AG04449 (cell line): ENCODE results near the gene ABHD12.

Experiments used
- CTCF ChIA-PET: fragments of 350-600 bp; formaldehyde crosslinking; extraction: SDS; loops from one replicate; lab custom pipeline; 2021; ENCODE audit warnings: antibody characterized with exemption; lab: Yijun Ruan, JAX
- POLR2A ChIA-PET: fragments of 400-600, 350-600 bp; formaldehyde crosslinking; extraction: SDS; loops from one replicate; lab custom pipeline; 2020; ENCODE audit warnings: antibody characterized with exemption, inconsistent platforms; lab: Yijun Ruan, JAX
- DNase-seq: peaks from one replicate; pipeline ENCODE4 v3.0.0-alpha.2; 2010; ENCODE audit warnings: low read depth, low spot score
- H3K4me3 ChIP-seq: 2 replicates; pipeline ENCODE4 v1.5.1; 2011; ENCODE audit warnings: low read depth, mild to moderate bottlenecking, control low read depth, low read length
- CTCF ChIP-seq: IDR thresholded peaks from one replicate; pipeline ENCODE4 v1.5.1; 2011; ENCODE audit warnings: mild to moderate bottlenecking, moderate library complexity, low read length, control low read depth, inconsistent platforms; ENCODE audit not compliant: insufficient read depth; ENCODE audit errors: missing control alignments

Gene ABHD12

GRCh38 chr20:25390538-25391528 lies at the start of gene ABHD12:
Gene ABHD12 (minus strand): TSS chr20:25390835. CDS start chr20:25390703, 132 bp downstream.
- H3K4me3 ChIP-seq: peak within 1 kb of the TSS; percentile 83
- ChIA-PET POLR2A (interaction anchor here (0.9 kb wide), 1 partner anchor 17 kb away, joined by 3 read pairs; the partner anchor contains the start of gene GINS1), CTCF (no interaction called here)
- DNase-seq: peak; percentile 69
- TF ChIP-seq CTCF: peak; percentile 15

- no peak for TF ChIP-seq CTCF
- DNase-seq: no peak
- no peak overlapping the region for H3K4me3 ChIP-seq
- ChIA-PET POLR2A (no interaction called here), CTCF (no interaction called here)
Observed at GRCh38 chr20:25439328-25439727, 48.7 kb upstream of the ABHD12 start.

- ChIA-PET POLR2A (no interaction called here), CTCF (interaction anchor here (1.2 kb wide), 1 partner anchor 13 kb away, joined by 4 read pairs; no protein-coding TSS in a partner anchor)
- no peak for DNase-seq
- TF ChIP-seq CTCF: no peak
- no peak overlapping the region for H3K4me3 ChIP-seq
Observed at GRCh38 chr20:25437153-25437581, 46.5 kb upstream of the ABHD12 start.

GRCh38 chr20:25424536-25424935 lies 33.9 kb upstream of the ABHD12 start:
- ChIA-PET POLR2A (no interaction called here), CTCF (interaction anchor here (1.3 kb wide), 1 partner anchor 8 kb away, joined by 3 read pairs; no protein-coding TSS in a partner anchor)
- no peak for TF ChIP-seq CTCF
- H3K4me3 ChIP-seq: no peak overlapping the region
- no peak for DNase-seq

- POLR2A ChIA-PET: no interaction called here
- TF ChIP-seq CTCF: no peak
- CTCF ChIA-PET: no interaction called here
- no peak for DNase-seq
- H3K4me3 ChIP-seq: no peak overlapping the region
Observed at GRCh38 chr20:25422032-25422431, 31.4 kb upstream of the ABHD12 start.

- ChIA-PET POLR2A (no interaction called here), CTCF (no interaction called here)
- no peak for TF ChIP-seq CTCF
Observed at GRCh38 chr20:25421102-25421501, 30.5 kb upstream of the ABHD12 start.

More at GRCh38 chr20:25421102-25421501, 30.5 kb upstream of the ABHD12 start:
- no peak for DNase-seq
- no peak overlapping the region for H3K4me3 ChIP-seq
